Activated naive CD8-positive, alpha-beta T cell (primary cell): ENCODE data around the gene GPATCH1.
A peak's percentile ranks its signal among the peaks of the same experiment; 100 is the strongest.
"Not testable (repeated sequence)": the region's sequence is repeated elsewhere in the genome, so short reads cannot be mapped to it uniquely, and the experiment has no call there.

Experiments
- H3K27ac Mint-ChIP-seq: one replicate; pipeline ENCODE4 v1.8.0; 2021; ENCODE audit warnings: mixed read lengths
- H3K27me3 Mint-ChIP-seq: one replicate; pipeline ENCODE4 v1.8.0; 2021; ENCODE audit warnings: mixed read lengths
- H3K36me3 Mint-ChIP-seq: one replicate; pipeline ENCODE4 v1.8.0; 2021; ENCODE audit warnings: mixed read lengths
- H3K4me1 Mint-ChIP-seq: one replicate; pipeline ENCODE4 v1.8.0; 2021; ENCODE audit warnings: low read depth, mixed read lengths
- H3K4me3 Mint-ChIP-seq: one replicate; pipeline ENCODE4 v1.8.0; 2021; ENCODE audit warnings: mild to moderate bottlenecking, mixed read lengths
- H3K9me3 Mint-ChIP-seq: one replicate; pipeline ENCODE4 v1.8.0; 2021; ENCODE audit warnings: low read depth, mixed read lengths

Gene GPATCH1

GRCh38 chr19:33080761-33081681 is at the start of gene GPATCH1:
Gene GPATCH1, plus strand, starts transcription at chr19:33081181. Its CDS starts 13 bp downstream, at chr19:33081194.
- peak within 1 kb of the TSS; percentile 97 for H3K27ac Mint-ChIP-seq
- H3K9me3 Mint-ChIP-seq, result no peaks in the 10 kb centered on the region
- H3K36me3 Mint-ChIP-seq, result no peaks in the 10 kb centered on the region
- peaks cover 21% of the 10 kb centered on the region for H3K4me1 Mint-ChIP-seq
- H3K27me3 Mint-ChIP-seq, result no peaks in the 10 kb centered on the region
- H3K4me3 Mint-ChIP-seq, result peak within 1 kb of the TSS; percentile 96

GRCh38 chr19:33032218-33032781 is 48.7 kb upstream of the GPATCH1 start:
- H3K4me3 Mint-ChIP-seq, result no peak overlapping the region
- H3K27ac Mint-ChIP-seq, result no peak overlapping the region
- H3K36me3 Mint-ChIP-seq, result no peaks in the 10 kb centered on the region
- no peaks in the 10 kb centered on the region for H3K9me3 Mint-ChIP-seq
- peaks cover 4% of the 10 kb centered on the region for H3K4me1 Mint-ChIP-seq
- H3K27me3 Mint-ChIP-seq, result no peaks in the 10 kb centered on the region

- no peak overlapping the region for H3K27ac Mint-ChIP-seq
Measured at GRCh38 chr19:33035461-33035860, 45.5 kb upstream of the GPATCH1 start.

GRCh38 chr19:33036370-33037167 is 44.4 kb upstream of the GPATCH1 start:
- H3K27ac Mint-ChIP-seq, H3K27me3 Mint-ChIP-seq, H3K4me1 Mint-ChIP-seq, H3K36me3 Mint-ChIP-seq, H3K9me3 Mint-ChIP-seq, H3K4me3 Mint-ChIP-seq: not testable (repeated sequence)

More at GRCh38 chr19:33035461-33035860, 45.5 kb upstream of the GPATCH1 start:
- Mint-ChIP-seq H3K4me1 (peaks cover 7% of the 10 kb centered on the region), H3K9me3 (no peaks in the 10 kb centered on the region), H3K36me3 (peaks cover 3% of the 10 kb centered on the region), H3K27me3 (no peaks in the 10 kb centered on the region), H3K4me3 (no peak overlapping the region)

GRCh38 chr19:33037168-33038025 is 43.6 kb upstream of the GPATCH1 start:
- not testable (repeated sequence) for H3K9me3 Mint-ChIP-seq, H3K36me3 Mint-ChIP-seq, H3K4me1 Mint-ChIP-seq, H3K27me3 Mint-ChIP-seq
- H3K27ac Mint-ChIP-seq, result peak overlapping the region; percentile 78
- H3K4me3 Mint-ChIP-seq, result peak overlapping the region; percentile 88

- Mint-ChIP-seq H3K9me3 (no peaks in the 10 kb centered on the region), H3K36me3 (peaks cover 3% of the 10 kb centered on the region), H3K4me1 (peaks cover 7% of the 10 kb centered on the region), H3K4me3 (no peak overlapping the region), H3K27ac (no peak overlapping the region), H3K27me3 (no peaks in the 10 kb centered on the region)
Measured at GRCh38 chr19:33039108-33039599, 41.8 kb upstream of the GPATCH1 start.

- H3K36me3 Mint-ChIP-seq, result peaks cover 3% of the 10 kb centered on the region
- no peak overlapping the region for H3K4me3 Mint-ChIP-seq
- H3K9me3 Mint-ChIP-seq, result no peaks in the 10 kb centered on the region
- H3K4me1 Mint-ChIP-seq, result peaks cover 7% of the 10 kb centered on the region
- H3K27me3 Mint-ChIP-seq, result no peaks in the 10 kb centered on the region
- no peak overlapping the region for H3K27ac Mint-ChIP-seq
Measured at GRCh38 chr19:33039815-33040214, 41.2 kb upstream of the GPATCH1 start.

GRCh38 chr19:33040994-33041827 is 39.8 kb upstream of the GPATCH1 start:
- Mint-ChIP-seq H3K27me3 (no peaks in the 10 kb centered on the region), H3K36me3 (peaks cover 3% of the 10 kb centered on the region), H3K27ac (no peak overlapping the region), H3K4me3 (no peak overlapping the region), H3K4me1 (peaks cover 7% of the 10 kb centered on the region), H3K9me3 (no peaks in the 10 kb centered on the region)

- H3K27ac Mint-ChIP-seq, H3K4me3 Mint-ChIP-seq, H3K4me1 Mint-ChIP-seq, H3K36me3 Mint-ChIP-seq, H3K27me3 Mint-ChIP-seq, H3K9me3 Mint-ChIP-seq: not testable (repeated sequence)
Measured at GRCh38 chr19:33041828-33042160, 39.2 kb upstream of the GPATCH1 start.

GRCh38 chr19:33047422-33047821 is 33.6 kb upstream of the GPATCH1 start:
- Mint-ChIP-seq H3K4me3 (no peak overlapping the region), H3K27ac (no peak overlapping the region), H3K9me3 (no peaks in the 10 kb centered on the region), H3K4me1 (no peaks in the 10 kb centered on the region), H3K36me3 (no peaks in the 10 kb centered on the region), H3K27me3 (no peaks in the 10 kb centered on the region)

- no peaks in the 10 kb centered on the region for H3K27me3 Mint-ChIP-seq
- H3K9me3 Mint-ChIP-seq, result no peaks in the 10 kb centered on the region
- H3K4me3 Mint-ChIP-seq, result no peak overlapping the region
- no peaks in the 10 kb centered on the region for H3K36me3 Mint-ChIP-seq
- H3K4me1 Mint-ChIP-seq, result no peaks in the 10 kb centered on the region
- H3K27ac Mint-ChIP-seq, result no peak overlapping the region
Measured at GRCh38 chr19:33048806-33049676, 31.9 kb upstream of the GPATCH1 start.

- H3K4me3 Mint-ChIP-seq, result no peak overlapping the region
- no peaks in the 10 kb centered on the region for H3K36me3 Mint-ChIP-seq
- H3K9me3 Mint-ChIP-seq, result no peaks in the 10 kb centered on the region
- H3K4me1 Mint-ChIP-seq, result no peaks in the 10 kb centered on the region
- no peaks in the 10 kb centered on the region for H3K27me3 Mint-ChIP-seq
- no peak overlapping the region for H3K27ac Mint-ChIP-seq
Measured at GRCh38 chr19:33050110-33050509, 30.9 kb upstream of the GPATCH1 start.

GRCh38 chr19:33052352-33052972 is 28.5 kb upstream of the GPATCH1 start:
- no peak overlapping the region for H3K27ac Mint-ChIP-seq
- H3K9me3 Mint-ChIP-seq, result no peaks in the 10 kb centered on the region

More at GRCh38 chr19:33052352-33052972, 28.5 kb upstream of the GPATCH1 start:
- Mint-ChIP-seq H3K4me3 (no peak overlapping the region), H3K27me3 (no peaks in the 10 kb centered on the region), H3K4me1 (no peaks in the 10 kb centered on the region), H3K36me3 (no peaks in the 10 kb centered on the region)
